ENCODE data around the gene DDX50.

Gene DDX50

GRCh38 chr10:68988530-68989316 is 87.6 kb downstream of the DDX50 start, which contains the start of gene KIFBP:
Gene KIFBP (plus strand): TSS chr10:68988803. CDS start chr10:68988833, 30 bp downstream.
- DNase-seq: peak; percentile 91

GRCh38 chr10:68989317-68989990 is 88.3 kb downstream of the DDX50 start:
- DNase-seq: no peak

GRCh38 chr10:68992636-68993440 is 91.7 kb downstream of the DDX50 start:
- DNase-seq: no peak

All from NCI-H748 treated with DMSO at 0.1 percent for 48 hours (cell line).